Vagina (tissue), 2 donors: ENCODE data around the gene CHMP6. TPM values are rescaled to one million over a fixed set of nuclear protein-coding genes. Genes with fewer than 3 reads are reported as not detected.

Experiments
- DNase-seq, 2 donors: peaks; one replicate each; pipeline ENCODE4 v3.0.0-alpha.2; 2017; ENCODE audit errors: extremely low spot score in 2 of 2
- H3K27ac ChIP-seq: fragments of 200-600 bp; sonication (generic); one replicate; pipeline ENCODE4 v1.5.1; 2019
- H3K27me3 ChIP-seq: fragments of 200-600 bp; sonication (generic); one replicate; pipeline ENCODE4 v1.5.1; 2019
- H3K36me3 ChIP-seq, 2 donors: fragments of 200-600 bp; sonication (generic); one replicate each; pipeline ENCODE4 v1.5.1; 2017 to 2019
- H3K4me1 ChIP-seq: fragments of 200-600 bp; sonication (generic); one replicate; pipeline ENCODE4 v1.5.1; 2019
- H3K4me3 ChIP-seq, 2 donors: fragments of 200-600 bp; sonication (generic); 1 replicate in 1 of 2; 2 replicates in 1 of 2; pipeline ENCODE4 v1.5.1; 2016 to 2019
- H3K9me3 ChIP-seq: fragments of 200-600 bp; sonication (generic); one replicate; pipeline ENCODE4 v1.5.1; 2019
- CTCF ChIP-seq, 3 experiments: fragments of 450-650 bp in 2 of 3; fragments of 200-600 bp in 1 of 3; sonication (generic) in 1 of 3; IDR thresholded peaks; one replicate each; pipeline ENCODE4 v1.5.1; 2017 to 2019; ENCODE audit warnings: antibody characterized with exemption in 3 of 3, mild to moderate bottlenecking in 2 of 3, moderate library complexity in 2 of 3
- POLR2A ChIP-seq, 2 donors: fragments of 450-650 bp; IDR thresholded peaks; one replicate each; pipeline ENCODE4 v1.6.1; 2017; ENCODE audit warnings: antibody characterized with exemption in 2 of 2, mild to moderate bottlenecking in 2 of 2, moderate library complexity in 2 of 2
- POLR2AphosphoS5 ChIP-seq, 2 donors: sonication (generic); formaldehyde crosslinking; IDR thresholded peaks; one replicate each; pipeline ENCODE4 v1.9.0; 2017; ENCODE audit warnings: antibody characterized with exemption in 2 of 2, mild to moderate bottlenecking in 2 of 2, low read depth in 1 of 2; ENCODE audit not compliant: insufficient read depth in 1 of 2
- intact Hi-C: fragments of 100-400 bp; cut with DNase I; formaldehyde crosslinking; loops from one replicate; pipeline ENCODE4 v1.15.1; 2023
- total RNA-seq: library from RNA; depleted of rRNA; stranded (reverse); fragments of >200 nt; gene quantifications from one replicate; pipeline ENCODE4 v1.2.3, GENCODE V29; 2016

Gene CHMP6
- total RNA-seq, 1 donor from 2014 or later, result 31.7 TPM

GRCh38 chr17:80959330-80960036 lies 32.2 kb upstream of the CHMP6 start:
- Histone ChIP-seq H3K36me3 (peaks cover 0 to 4% of the 10 kb centered on the region in 2 donors), H3K9me3 (no peaks in the 10 kb centered on the region), H3K4me3 (no peak overlapping the region), H3K27ac (peak overlapping the region; percentile 70), H3K27me3 (no peaks in the 10 kb centered on the region), H3K4me1 (peaks cover 19% of the 10 kb centered on the region)
- intact Hi-C loops, result no loop called here
- DNase-seq, result no peak
- TF ChIP-seq POLR2A (IDR thresholded peaks at IDR 0.05), result no peak
- no peak for TF ChIP-seq CTCF (IDR thresholded peaks at IDR 0.05)
- peak; percentile 64 to 76 for TF ChIP-seq POLR2AphosphoS5 (IDR thresholded peaks at IDR 0.05; ENCODE audit: insufficient read depth in 1 of 2, low read depth in 1 of 2)

GRCh38 chr17:80960037-80960796 lies 31.4 kb upstream of the CHMP6 start:
- intact Hi-C loops, result no loop called here
- Histone ChIP-seq H3K27me3 (no peaks in the 10 kb centered on the region), H3K9me3 (no peaks in the 10 kb centered on the region), H3K27ac (peak overlapping the region; percentile 68), H3K4me3 (no peak overlapping the region), H3K4me1 (peaks cover 19% of the 10 kb centered on the region), H3K36me3 (peaks cover 0 to 4% of the 10 kb centered on the region in 2 donors)
- TF ChIP-seq POLR2A (IDR thresholded peaks at IDR 0.05) (no peak), CTCF (IDR thresholded peaks at IDR 0.05) (no peak), POLR2AphosphoS5 (IDR thresholded peaks at IDR 0.05; ENCODE audit: insufficient read depth in 1 of 2, low read depth in 1 of 2) (no peak)
- DNase-seq, result no peak

- intact Hi-C loops, result no loop called here
- peaks cover 19% of the 10 kb centered on the region for H3K4me1 ChIP-seq
- no peak overlapping the region for H3K4me3 ChIP-seq
- H3K36me3 ChIP-seq, result peaks cover 0 to 4% of the 10 kb centered on the region in 2 donors
- H3K9me3 ChIP-seq, result no peaks in the 10 kb centered on the region
- H3K27me3 ChIP-seq, result no peaks in the 10 kb centered on the region
- DNase-seq, result no peak
- TF ChIP-seq CTCF (IDR thresholded peaks at IDR 0.05) (no peak), POLR2A (IDR thresholded peaks at IDR 0.05) (no peak), POLR2AphosphoS5 (IDR thresholded peaks at IDR 0.05; ENCODE audit: insufficient read depth in 1 of 2, low read depth in 1 of 2) (no peak)
- H3K27ac ChIP-seq, result peak overlapping the region; percentile 68
These were observed 30.7 kb upstream of the CHMP6 start for GRCh38 chr17:80960797-80961452.

- Histone ChIP-seq H3K9me3 (no peaks in the 10 kb centered on the region), H3K36me3 (peaks cover 0 to 4% of the 10 kb centered on the region in 2 donors), H3K4me1 (peaks cover 19% of the 10 kb centered on the region), H3K4me3 (no peak overlapping the region), H3K27ac (peak overlapping the region; percentile 24), H3K27me3 (no peaks in the 10 kb centered on the region)
- intact Hi-C loops, result no loop called here
- no peak for DNase-seq
- TF ChIP-seq CTCF (IDR thresholded peaks at IDR 0.05) (peak in 1 of 3 experiments; percentile 9), POLR2A (IDR thresholded peaks at IDR 0.05) (no peak), POLR2AphosphoS5 (IDR thresholded peaks at IDR 0.05; ENCODE audit: insufficient read depth in 1 of 2, low read depth in 1 of 2) (no peak)
These were observed 29.9 kb upstream of the CHMP6 start for GRCh38 chr17:80961541-80962330.
